Left ventricle myocardium inferior (tissue), 1 donor: ENCODE data around the gene SPATA6L. TPM values are rescaled to one million over a fixed set of nuclear protein-coding genes. Genes with fewer than 3 reads are reported as not detected.
A peak's percentile ranks its signal among the peaks of the same experiment; 100 is the strongest.

Experiments
- DNase-seq: peaks from one replicate; pipeline ENCODE4 v3.0.0-alpha.2; 2020
- H3K27ac ChIP-seq: fragments of 200-600 bp; replicated peaks from 2 replicates; pipeline ENCODE4 v1.8.0; 2021
- H3K27me3 ChIP-seq: fragments of 200-600 bp; 2 replicates; pipeline ENCODE4 v1.8.0; 2021; ENCODE audit warnings: low read depth
- H3K36me3 ChIP-seq: fragments of 200-600 bp; 2 replicates; pipeline ENCODE4 v1.8.0; 2021
- H3K4me1 ChIP-seq: fragments of 200-600 bp; 2 replicates; pipeline ENCODE4 v1.8.0; 2021
- H3K4me3 ChIP-seq: fragments of 200-600 bp; 2 replicates; pipeline ENCODE4 v1.8.0; 2021; ENCODE audit warnings: mild to moderate bottlenecking, moderate library complexity
- H3K9me3 ChIP-seq: fragments of 200-600 bp; replicated peaks from 2 replicates; pipeline ENCODE4 v1.8.0; 2021
- intact Hi-C: fragments of 100-400 bp; cut with micrococcal nuclease; formaldehyde crosslinking; loops from one replicate; pipeline ENCODE4 v1.11.0; 2022
- long read RNA-seq: library from polyadenylated mRNA; unstranded; transcript quantifications from one replicate; pipeline ENCODE4 v2.0.0, GENCODE V29; 2021
- total RNA-seq: library from RNA; stranded (reverse); fragmentation: NEBNext Ultra II Directional; extraction: Animal tissue kit (Norgen Biotek cat#: 25700); gene quantifications from one replicate; pipeline ENCODE4 v1.2.1, GENCODE V29; 2021
- TF ChIP-seq, protein P1 (sequence below): fragments of 200-600 bp; IDR thresholded peaks from 2 replicates; pipeline ENCODE4 v1.8.0; 2021; ENCODE audit warnings: antibody characterized with exemption, mild to moderate bottlenecking, borderline replicate concordance
- donor health status: DM: no; HTN: yes; CAD: no; lungs with severe emphysema.

The SPATA6L gene, protein sequence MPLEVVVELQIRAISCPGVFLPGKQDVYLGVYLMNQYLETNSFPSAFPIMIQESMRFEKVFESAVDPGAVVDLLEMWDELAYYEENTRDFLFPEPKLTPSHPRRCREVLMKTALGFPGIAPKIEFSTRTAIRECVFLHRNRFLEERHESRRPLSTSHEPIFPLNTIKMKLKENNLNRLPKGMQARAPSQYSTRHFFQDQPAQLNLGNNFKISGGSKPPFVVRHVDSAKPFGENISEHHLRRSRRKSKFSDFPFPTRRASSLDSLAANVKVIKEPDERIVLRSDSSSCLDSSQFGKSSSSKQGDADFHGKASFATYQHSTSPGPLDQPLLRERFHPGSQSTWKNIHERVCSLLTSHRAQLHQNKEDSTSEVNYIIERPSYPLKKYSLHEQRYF
- total RNA-seq = 0.96 TPM
- long read RNA-seq, partial matches to known transcripts = 0 of 1 reads
- long read RNA-seq, other reads (novel, unspliced or antisense) = 1 of 1 reads

DNA sequence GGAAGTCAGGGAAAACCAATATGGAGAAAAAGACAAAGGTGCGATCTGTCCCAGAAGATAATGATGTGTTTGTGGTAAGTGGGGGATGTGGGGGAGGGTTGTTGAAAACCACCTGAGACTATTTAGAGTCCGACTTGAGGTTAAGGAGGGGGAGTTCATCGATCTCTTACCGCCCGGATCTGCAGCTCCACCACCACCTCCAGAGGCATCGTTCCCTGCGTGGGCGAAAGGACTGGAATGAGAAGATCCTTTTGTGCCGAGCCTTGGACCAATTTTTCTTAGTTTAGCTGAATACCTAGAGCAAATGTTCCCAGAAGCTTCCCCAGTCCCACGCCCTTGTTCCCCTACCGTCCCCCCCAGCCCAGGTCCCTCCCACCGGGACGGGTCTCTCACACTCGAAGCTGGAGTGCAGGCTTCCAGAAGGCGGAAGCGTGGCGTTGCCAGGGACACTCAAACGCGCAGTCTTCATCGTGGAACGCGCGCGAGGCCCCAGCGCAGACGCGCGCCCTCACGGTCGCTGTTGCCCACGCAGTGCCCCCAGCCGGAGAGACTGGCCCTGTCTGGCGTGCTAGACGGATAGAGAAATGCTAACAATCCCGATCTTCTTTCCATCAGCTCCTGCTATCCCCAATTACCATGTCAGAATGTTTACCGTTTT is at the start of gene SPATA6L:
TSS of gene SPATA6L (minus strand) at position 439 of the 658 bp plus-strand sequence. CDS start at position 209, 230 bp downstream.
- intact Hi-C loops = no loop called here
- TF ChIP-seq, protein P1, sequence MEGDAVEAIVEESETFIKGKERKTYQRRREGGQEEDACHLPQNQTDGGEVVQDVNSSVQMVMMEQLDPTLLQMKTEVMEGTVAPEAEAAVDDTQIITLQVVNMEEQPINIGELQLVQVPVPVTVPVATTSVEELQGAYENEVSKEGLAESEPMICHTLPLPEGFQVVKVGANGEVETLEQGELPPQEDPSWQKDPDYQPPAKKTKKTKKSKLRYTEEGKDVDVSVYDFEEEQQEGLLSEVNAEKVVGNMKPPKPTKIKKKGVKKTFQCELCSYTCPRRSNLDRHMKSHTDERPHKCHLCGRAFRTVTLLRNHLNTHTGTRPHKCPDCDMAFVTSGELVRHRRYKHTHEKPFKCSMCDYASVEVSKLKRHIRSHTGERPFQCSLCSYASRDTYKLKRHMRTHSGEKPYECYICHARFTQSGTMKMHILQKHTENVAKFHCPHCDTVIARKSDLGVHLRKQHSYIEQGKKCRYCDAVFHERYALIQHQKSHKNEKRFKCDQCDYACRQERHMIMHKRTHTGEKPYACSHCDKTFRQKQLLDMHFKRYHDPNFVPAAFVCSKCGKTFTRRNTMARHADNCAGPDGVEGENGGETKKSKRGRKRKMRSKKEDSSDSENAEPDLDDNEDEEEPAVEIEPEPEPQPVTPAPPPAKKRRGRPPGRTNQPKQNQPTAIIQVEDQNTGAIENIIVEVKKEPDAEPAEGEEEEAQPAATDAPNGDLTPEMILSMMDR = peak; percentile 24

GRCh38 chr9:4714266-4715016 is 48.2 kb upstream of the SPATA6L start:
- H3K9me3 ChIP-seq = no peaks in the 10 kb centered on the region
- DNase-seq = no peak
- peaks cover 83% of the 10 kb centered on the region for H3K36me3 ChIP-seq
- H3K27ac ChIP-seq = no peak overlapping the region
- H3K4me3 ChIP-seq = no peak overlapping the region
- TF ChIP-seq, protein P1 = no peak
- peaks cover 6% of the 10 kb centered on the region for H3K4me1 ChIP-seq
- H3K27me3 ChIP-seq = no peaks in the 10 kb centered on the region
- intact Hi-C loops = no loop called here

More for the DNA sequence above, at the start of gene SPATA6L:
- H3K27ac ChIP-seq = peak within 1 kb of the TSS; percentile 48
- H3K4me3 ChIP-seq = peak within 1 kb of the TSS; percentile 66
- peak; percentile 71 for DNase-seq
- H3K36me3 ChIP-seq = no peaks in the 10 kb centered on the region
- H3K27me3 ChIP-seq = no peaks in the 10 kb centered on the region
- peaks cover 53% of the 10 kb centered on the region for H3K4me1 ChIP-seq
- H3K9me3 ChIP-seq = no peaks in the 10 kb centered on the region

DNA sequence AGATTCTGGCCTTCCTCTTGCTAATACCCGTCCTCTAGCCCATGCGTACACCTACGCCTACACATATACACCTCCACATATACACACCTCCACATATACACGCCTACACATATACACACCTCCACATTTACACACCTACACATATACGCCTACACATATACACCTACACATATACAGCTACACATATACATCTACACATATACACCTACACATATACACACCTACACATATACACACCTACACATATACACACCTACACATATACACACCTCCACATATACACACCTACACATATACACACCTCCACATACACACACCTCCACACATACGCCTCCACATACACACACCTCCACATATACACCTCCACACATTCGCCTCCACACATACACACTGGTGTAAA is 47.6 kb upstream of the SPATA6L start:
- Histone ChIP-seq H3K36me3 (peaks cover 84% of the 10 kb centered on the region), H3K27me3 (no peaks in the 10 kb centered on the region), H3K27ac (no peak overlapping the region), H3K4me3 (no peak overlapping the region), H3K4me1 (peaks cover 6% of the 10 kb centered on the region), H3K9me3 (no peaks in the 10 kb centered on the region)
- DNase-seq = no peak
- intact Hi-C loops = no loop called here
- TF ChIP-seq, protein P1 = no peak

DNA sequence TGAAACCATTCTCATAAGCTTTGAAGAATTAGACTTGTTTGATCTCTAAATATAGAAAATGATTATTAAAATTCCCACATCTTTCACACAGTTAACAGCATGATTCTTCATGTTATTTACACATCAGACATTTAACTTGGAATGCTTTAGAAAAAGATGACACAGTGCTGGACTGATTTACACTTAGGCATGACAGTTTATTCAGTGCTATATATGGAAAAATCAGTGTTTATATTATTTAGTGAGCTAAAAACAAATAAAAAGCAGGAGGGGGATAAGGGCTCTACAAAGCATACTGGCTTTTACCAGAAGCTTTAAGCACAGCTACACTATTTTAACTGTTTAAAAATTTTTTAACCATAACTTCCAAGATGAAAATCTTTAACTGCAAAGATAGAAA is 43.1 kb upstream of the SPATA6L start:
- Histone ChIP-seq H3K27me3 (no peaks in the 10 kb centered on the region), H3K36me3 (peaks cover 80% of the 10 kb centered on the region)

More for the DNA sequence above, 43.1 kb upstream of the SPATA6L start:
- Histone ChIP-seq H3K4me3 (no peak overlapping the region), H3K9me3 (no peaks in the 10 kb centered on the region), H3K27ac (no peak overlapping the region), H3K4me1 (no peaks in the 10 kb centered on the region)
- DNase-seq = no peak
- TF ChIP-seq, protein P1 = no peak
- intact Hi-C loops = no loop called here
